DND-41 (cell line): ENCODE results near the gene TRPM3.

Experiments
- ATAC-seq: fragments of 200-7000 bp; cut with Tn5 transposase; 3 replicates; pipeline ENCODE4 v1.9.1; 2021; ENCODE audit warnings: low read depth; ENCODE audit not compliant: insufficient read depth
- DNase-seq: peaks from one replicate; pipeline ENCODE4 v3.0.0-alpha.2; 2020
- H2AFZ ChIP-seq: 2 replicates; pipeline ENCODE4 v1.6.0; 2012; ENCODE audit warnings: low read depth, low read length
- H3K27ac ChIP-seq: 2 replicates; pipeline ENCODE4 v1.5.1; 2012; ENCODE audit warnings: low read length, inconsistent platforms
- H3K27me3 ChIP-seq: fragments of 200-600 bp; sonication (generic); 2 replicates; pipeline ENCODE4 v1.6.0; 2012; ENCODE audit warnings: low read length, mild to moderate bottlenecking, inconsistent platforms; ENCODE audit not compliant: insufficient read depth, poor library complexity
- H3K36me3 ChIP-seq: 2 replicates; pipeline ENCODE4 v1.5.1; 2012; ENCODE audit warnings: low read length, inconsistent platforms; ENCODE audit not compliant: insufficient read depth
- H3K4me1 ChIP-seq: 2 replicates; pipeline ENCODE4 v1.5.1; 2012; ENCODE audit warnings: mild to moderate bottlenecking, low read length; ENCODE audit not compliant: insufficient read depth
- H3K4me2 ChIP-seq: 2 replicates; pipeline ENCODE4 v1.6.0; 2012; ENCODE audit warnings: mild to moderate bottlenecking, moderate library complexity, low read length, inconsistent platforms; ENCODE audit not compliant: insufficient read depth
- H3K4me3 ChIP-seq, 2 experiments: fragments of 200-600 bp in 1 of 2; shearing (Covaris generic) in 1 of 2; 2 replicates each; pipeline ENCODE4 v1.5.1; 2012 to 2016; ENCODE audit warnings: inconsistent platforms in 2 of 2, low read length in 2 of 2, mild to moderate bottlenecking in 2 of 2, low read depth in 1 of 2, moderate library complexity in 1 of 2
- H3K79me2 ChIP-seq: 2 replicates; pipeline ENCODE4 v1.6.0; 2012; ENCODE audit warnings: low read length, inconsistent platforms; ENCODE audit not compliant: insufficient read depth
- H3K9ac ChIP-seq: 2 replicates; pipeline ENCODE4 v1.6.0; 2012; ENCODE audit warnings: low read depth, mild to moderate bottlenecking, inconsistent platforms, low read length, moderate library complexity
- H3K9me3 ChIP-seq: 2 replicates; pipeline ENCODE4 v1.5.1; 2012; ENCODE audit warnings: low read length, moderate library complexity, mild to moderate bottlenecking, inconsistent platforms; ENCODE audit not compliant: insufficient read depth, severe bottlenecking
- H4K20me1 ChIP-seq: 2 replicates; pipeline ENCODE4 v1.6.0; 2012; ENCODE audit warnings: low read length; ENCODE audit not compliant: insufficient read depth
- CTCF ChIP-seq: IDR thresholded peaks from 2 replicates; pipeline ENCODE4 v1.5.1; 2012; ENCODE audit warnings: borderline replicate concordance, low read length, moderate library complexity, mild to moderate bottlenecking; ENCODE audit not compliant: poor library complexity, severe bottlenecking; ENCODE audit errors: extremely low read depth
- EZH2 ChIP-seq: IDR thresholded peaks from 3 replicates; pipeline ENCODE4 v1.6.1; 2012; ENCODE audit warnings: borderline replicate concordance, low read depth, mild to moderate bottlenecking, moderate library complexity, low read length, inconsistent platforms; ENCODE audit not compliant: severe bottlenecking

TRPM3 gene

GRCh38 chr9:70802758-70803436 is 318.5 kb downstream of the TRPM3 start:
- Histone ChIP-seq H3K4me1 (no peaks in the 10 kb centered on the region), H3K9me3 (no peaks in the 10 kb centered on the region), H3K9ac (no peak overlapping the region), H3K79me2 (no peaks in the 10 kb centered on the region), H3K27ac (no peak overlapping the region), H3K4me3 (no peak overlapping the region), H2AFZ (no peak overlapping the region), H3K27me3 (no peaks in the 10 kb centered on the region), H4K20me1 (no peaks in the 10 kb centered on the region), H3K36me3 (no peaks in the 10 kb centered on the region), H3K4me2 (no peak overlapping the region)
- ATAC-seq (no peak), DNase-seq (no peak)
- no peak for TF ChIP-seq CTCF
- TF ChIP-seq EZH2: no peak

- Histone ChIP-seq H3K4me3 (no peak overlapping the region), H3K79me2 (no peaks in the 10 kb centered on the region), H2AFZ (no peak overlapping the region), H3K27ac (no peak overlapping the region), H3K9ac (no peak overlapping the region), H3K9me3 (no peaks in the 10 kb centered on the region), H3K4me1 (no peaks in the 10 kb centered on the region), H4K20me1 (no peaks in the 10 kb centered on the region), H3K36me3 (no peaks in the 10 kb centered on the region), H3K27me3 (no peaks in the 10 kb centered on the region), H3K4me2 (no peak overlapping the region)
- DNase-seq (no peak), ATAC-seq (no peak)
- TF ChIP-seq CTCF: no peak
- no peak for TF ChIP-seq EZH2
These were observed 319.2 kb downstream of the TRPM3 start for GRCh38 chr9:70802206-70802605.

- Histone ChIP-seq H3K9ac (no peak overlapping the region), H2AFZ (no peak overlapping the region), H3K4me1 (no peaks in the 10 kb centered on the region), H3K36me3 (no peaks in the 10 kb centered on the region), H3K4me2 (no peak overlapping the region), H3K79me2 (no peaks in the 10 kb centered on the region), H3K27me3 (no peaks in the 10 kb centered on the region), H4K20me1 (no peaks in the 10 kb centered on the region), H3K4me3 (no peak overlapping the region), H3K9me3 (no peaks in the 10 kb centered on the region), H3K27ac (no peak overlapping the region)
- ATAC-seq (no peak), DNase-seq (no peak)
- TF ChIP-seq CTCF (no peak), EZH2 (no peak)
These were observed 320.1 kb downstream of the TRPM3 start for GRCh38 chr9:70801181-70801829.
